ENCODE measurements around the gene HS2ST1. TPM values are rescaled to one million over a fixed set of nuclear protein-coding genes. Genes with fewer than 3 reads are reported as not detected.

The HS2ST1 gene
- total and polyA plus RNA-seq, 2 experiments from 2014 or later, result 6.7 to 17.1 TPM

DNA sequence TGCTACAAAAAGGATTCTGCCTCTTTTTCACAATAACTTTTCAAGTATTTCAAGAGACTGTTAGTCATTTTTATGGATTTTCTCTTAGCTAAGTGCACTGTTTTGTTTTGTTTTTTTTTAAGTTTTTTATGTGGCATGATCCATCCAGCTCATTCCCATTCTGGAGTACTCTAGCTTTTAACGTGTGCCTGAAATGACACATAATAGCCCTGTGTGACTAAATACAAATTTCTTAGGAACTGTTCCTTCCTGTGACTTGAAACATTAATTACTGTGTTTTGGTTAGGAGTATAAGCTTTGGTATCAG is 143.9 kb downstream of the HS2ST1 start:
- no peak overlapping the region for H3K4me2 ChIP-seq
- Mint-ChIP-seq H3K9me3 (peaks cover 6% of the 10 kb centered on the region), H3K4me1 (no peaks in the 10 kb centered on the region), H3K27me3 (ENCODE audit: insufficient read depth, low read depth, poor library complexity) (no peaks in the 10 kb centered on the region), H3K4me3 (no peak overlapping the region), H3K27ac (no peak overlapping the region), H3K36me3 (ENCODE audit: low read depth) (peaks cover 10% of the 10 kb centered on the region; the same call in 2 of the 3 replicates)
- TF ChIP-seq CREB1 (CRISPR knock-in tag; IDR thresholded peaks at IDR 0.05; ENCODE audit: low read depth) (no peak), NANOG (IDR thresholded peaks at IDR 0.05; ENCODE audit: borderline replicate concordance) (no peak), ZNF331 (CRISPR knock-in tag; IDR thresholded peaks at IDR 0.05; ENCODE audit: low read depth) (no peak), ETS1 (IDR thresholded peaks at IDR 0.05) (no peak)
- ATAC-seq (no peak), DNase-seq (ENCODE audit: low spot score) (no peak)
- H3K27me3 ChIP-seq (ENCODE audit: insufficient read depth), result no peaks in the 10 kb centered on the region
- no peaks in the 10 kb centered on the region for H3K9me2 ChIP-seq (ENCODE audit: insufficient read depth)
- H3K79me2 ChIP-seq (replicated peaks; ENCODE audit: insufficient read depth), result peaks cover 82% of the 10 kb centered on the region
- H3K36me3 ChIP-seq (ENCODE audit: insufficient read depth), result no peaks in the 10 kb centered on the region
- H3K4me1 ChIP-seq (ENCODE audit: insufficient read depth), result no peaks in the 10 kb centered on the region
- no peak overlapping the region for H3K4me3 ChIP-seq
- H3K27ac ChIP-seq (ENCODE audit: low read depth), result no peak overlapping the region
- H4K20me1 ChIP-seq (replicated peaks; ENCODE audit: insufficient read depth), result no peaks in the 10 kb centered on the region; the same call in 1 of the 2 replicates
- H3F3A ChIP-seq (replicated peaks; ENCODE audit: low read depth), result no peaks in the 10 kb centered on the region
- no peak overlapping the region for H2AFZ ChIP-seq

DNA sequence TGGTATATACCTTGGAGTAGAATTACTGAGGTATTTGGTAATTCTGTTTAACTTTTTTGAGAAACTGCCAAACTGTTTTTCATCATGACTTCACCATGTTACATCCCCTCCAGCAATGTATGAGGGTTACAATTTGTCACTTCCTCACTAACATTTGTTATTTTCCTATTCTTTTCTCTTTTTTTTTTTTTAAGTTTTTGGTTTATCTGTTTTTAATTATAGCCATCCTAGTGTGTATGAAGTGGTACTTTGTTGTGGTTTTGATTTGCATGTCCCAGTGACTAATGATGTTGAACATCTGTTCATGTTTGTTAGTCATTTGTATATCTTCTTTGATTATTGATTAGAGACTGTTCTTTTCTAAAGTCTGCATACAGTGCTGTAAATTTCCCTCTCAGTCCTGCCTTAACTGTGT is 147.3 kb downstream of the HS2ST1 start:
- Mint-ChIP-seq H3K27ac (no peak overlapping the region), H3K9me3 (peaks cover 12% of the 10 kb centered on the region), H3K4me3 (no peak overlapping the region), H3K4me1 (no peaks in the 10 kb centered on the region), H3K36me3 (ENCODE audit: low read depth) (peaks cover 18% of the 10 kb centered on the region; the same call in 2 of the 3 replicates), H3K27me3 (ENCODE audit: insufficient read depth, low read depth, poor library complexity) (no peaks in the 10 kb centered on the region)
- no peaks in the 10 kb centered on the region for H3F3A ChIP-seq (replicated peaks; ENCODE audit: low read depth)
- no peak overlapping the region for H2AFZ ChIP-seq
- TF ChIP-seq ZNF114 (CRISPR knock-in tag; IDR thresholded peaks at IDR 0.05) (no peak), STAT1 (IDR thresholded peaks at IDR 0.05; ENCODE audit: unreplicated experiment) (no peak), JUNB (IDR thresholded peaks at IDR 0.05; ENCODE audit: unreplicated experiment) (no peak), EZH2phosphoT487 (IDR thresholded peaks at IDR 0.05; ENCODE audit: unreplicated experiment) (no peak), ZNF462 (CRISPR knock-in tag; IDR thresholded peaks at IDR 0.05) (no peak), NANOG (IDR thresholded peaks at IDR 0.05; ENCODE audit: borderline replicate concordance) (no peak), REST (IDR thresholded peaks at IDR 0.05; ENCODE audit: unreplicated experiment) (no peak), POLR2AphosphoS5 (IDR thresholded peaks at IDR 0.05; ENCODE audit: low read depth) (no peak)
- no peak for DNase-seq (ENCODE audit: low spot score)
- no peaks in the 10 kb centered on the region for H3K27me3 ChIP-seq (ENCODE audit: insufficient read depth)
- H3K36me3 ChIP-seq (ENCODE audit: insufficient read depth), result no peaks in the 10 kb centered on the region
- no peak overlapping the region for H3K4me2 ChIP-seq
- no peak for ATAC-seq
- no peak overlapping the region for H3K27ac ChIP-seq (ENCODE audit: low read depth)
- H3K4me1 ChIP-seq (ENCODE audit: insufficient read depth), result no peaks in the 10 kb centered on the region
- peaks cover 97% of the 10 kb centered on the region for H3K79me2 ChIP-seq (replicated peaks; ENCODE audit: insufficient read depth)
- H3K9me2 ChIP-seq (ENCODE audit: insufficient read depth), result no peaks in the 10 kb centered on the region
- H3K4me3 ChIP-seq, result no peak overlapping the region
- H4K20me1 ChIP-seq (replicated peaks; ENCODE audit: insufficient read depth), result peaks cover 3% of the 10 kb centered on the region; the same call in 1 of the 2 replicates
